DOHH2 (cell line): ENCODE measurements around the gene CLIC1.

ENCODE experiments used
- H3F3A ChIP-seq: fragments of 200-600 bp; sonication (generic), shearing (Covaris generic); 2 replicates; pipeline ENCODE4 v1.6.0; 2016; ENCODE audit warnings: antibody characterized with exemption, mild to moderate bottlenecking; ENCODE audit not compliant: control insufficient read depth, insufficient read depth
- H3K27ac ChIP-seq: fragments of 200-600 bp; sonication (generic); 2 replicates; pipeline ENCODE4 v1.5.1; 2014; ENCODE audit warnings: low read depth, mild to moderate bottlenecking, low read length, moderate library complexity
- H3K27me3 ChIP-seq: fragments of 200-600 bp; sonication (generic); 2 replicates; pipeline ENCODE4 v1.6.1; 2014; ENCODE audit warnings: mild to moderate bottlenecking, low read length, mixed read lengths; ENCODE audit not compliant: control insufficient read depth
- H3K36me3 ChIP-seq: fragments of 200-600 bp; sonication (generic); 2 replicates; pipeline ENCODE4 v1.6.1; 2014; ENCODE audit warnings: mild to moderate bottlenecking, low read length, moderate library complexity, mixed read lengths; ENCODE audit not compliant: control insufficient read depth
- H3K4me1 ChIP-seq: fragments of 200-600 bp; sonication (generic); 2 replicates; pipeline ENCODE4 v1.6.1; 2014; ENCODE audit warnings: mild to moderate bottlenecking, low read length, mixed read lengths; ENCODE audit not compliant: control insufficient read depth
- H3K4me2 ChIP-seq: fragments of 200-600 bp; sonication (generic); 2 replicates; pipeline ENCODE4 v1.6.0; 2014; ENCODE audit warnings: mild to moderate bottlenecking, low read length, moderate library complexity
- H3K4me3 ChIP-seq: fragments of 200-600 bp; sonication (generic); 2 replicates; pipeline ENCODE4 v1.5.1; 2014; ENCODE audit warnings: mild to moderate bottlenecking, low read length, mixed read lengths
- H3K79me2 ChIP-seq: fragments of 200-600 bp; sonication (generic); 2 replicates; pipeline ENCODE4 v1.6.1; 2014; ENCODE audit warnings: mild to moderate bottlenecking, low read length, mixed read lengths; ENCODE audit not compliant: control insufficient read depth
- H3K9me2 ChIP-seq: fragments of 200-600 bp; sonication (generic); replicated peaks from 2 replicates; pipeline ENCODE4 v1.6.1; 2014; ENCODE audit warnings: mild to moderate bottlenecking, low read length, mixed read lengths; ENCODE audit not compliant: control insufficient read depth
- H3K9me3 ChIP-seq: fragments of 200-600 bp; sonication (generic); 2 replicates; pipeline ENCODE4 v1.6.1; 2014; ENCODE audit warnings: antibody characterized with exemption, low read length, mixed read lengths; ENCODE audit not compliant: control insufficient read depth, insufficient read depth
- H4K20me1 ChIP-seq: fragments of 200-600 bp; sonication (generic); 2 replicates; pipeline ENCODE4 v1.6.0; 2014; ENCODE audit warnings: low read depth, mild to moderate bottlenecking, antibody characterized with exemption, low read length, moderate library complexity; ENCODE audit not compliant: control insufficient read depth, insufficient read depth
- CTCF ChIP-seq: fragments of 200-600 bp; sonication (generic); IDR thresholded peaks from one replicate; pipeline ENCODE4 v1.5.1; 2014; ENCODE audit warnings: antibody characterized with exemption, mild to moderate bottlenecking, low read depth, low read length; ENCODE audit not compliant: poor library complexity, severe bottlenecking
- EZH2phosphoT487 ChIP-seq: fragments of 200-600 bp; sonication (generic); IDR thresholded peaks from 2 replicates; pipeline ENCODE4 v1.6.1; 2017; ENCODE audit warnings: borderline replicate concordance, mild to moderate bottlenecking, antibody characterized with exemption, low read length, moderate library complexity, mixed read lengths

CLIC1 gene

DNA sequence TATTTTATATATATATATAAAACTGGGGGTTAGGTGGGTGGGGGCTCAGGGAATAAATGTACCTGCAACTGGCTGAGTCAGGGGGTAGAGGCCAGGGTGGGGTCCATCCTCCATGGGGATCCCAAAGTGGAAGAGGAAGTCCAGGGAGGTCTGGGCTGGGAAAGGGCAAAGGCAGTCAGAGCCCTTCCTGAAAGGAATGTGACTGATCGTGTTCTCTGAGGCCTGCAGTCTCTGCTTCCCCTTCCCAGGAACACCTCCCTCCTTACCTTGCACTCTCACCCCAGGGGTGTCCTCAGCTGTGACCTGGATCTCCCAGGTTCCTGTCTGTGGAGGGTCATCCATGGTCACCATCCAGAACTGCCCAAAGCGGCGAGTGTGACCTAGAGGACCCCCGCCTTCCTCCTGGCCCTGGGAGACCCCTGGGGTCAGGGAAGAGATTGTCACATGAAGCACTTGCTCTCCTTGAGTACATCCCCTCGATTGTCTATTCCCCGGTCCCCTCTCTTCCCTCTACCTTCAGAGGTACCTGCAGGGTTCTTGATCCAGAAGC, 30.8 kb upstream of the CLIC1 start:
- Histone ChIP-seq H3F3A (no peaks in the 10 kb centered on the region), H3K4me3 (no peak overlapping the region), H4K20me1 (no peaks in the 10 kb centered on the region), H3K4me1 (peaks cover 4% of the 10 kb centered on the region; the same call in 1 of the 2 replicates), H3K4me2 (no peak overlapping the region), H3K9me2 (no peaks in the 10 kb centered on the region), H3K36me3 (peaks cover 18% of the 10 kb centered on the region), H3K9me3 (no peaks in the 10 kb centered on the region), H3K79me2 (no peaks in the 10 kb centered on the region), H3K27ac (no peak overlapping the region), H3K27me3 (no peaks in the 10 kb centered on the region)
- TF ChIP-seq CTCF (no peak), EZH2phosphoT487 (no peak)

- TF ChIP-seq CTCF (no peak), EZH2phosphoT487 (no peak)
- no peaks in the 10 kb centered on the region for H3F3A ChIP-seq
- no peaks in the 10 kb centered on the region for H3K9me3 ChIP-seq
- no peak overlapping the region for H3K4me2 ChIP-seq
- H3K27ac ChIP-seq = no peak overlapping the region
- H3K4me3 ChIP-seq = no peak overlapping the region
- no peaks in the 10 kb centered on the region for H4K20me1 ChIP-seq
- no peaks in the 10 kb centered on the region for H3K79me2 ChIP-seq
- peaks cover 22% of the 10 kb centered on the region for H3K36me3 ChIP-seq
- H3K27me3 ChIP-seq = no peaks in the 10 kb centered on the region
- peaks cover 4% of the 10 kb centered on the region; the same call in 1 of the 2 replicates for H3K4me1 ChIP-seq
- H3K9me2 ChIP-seq = no peaks in the 10 kb centered on the region
Measured at GRCh38 chr6:31765910-31766794, 29.8 kb upstream of the CLIC1 start.

DNA sequence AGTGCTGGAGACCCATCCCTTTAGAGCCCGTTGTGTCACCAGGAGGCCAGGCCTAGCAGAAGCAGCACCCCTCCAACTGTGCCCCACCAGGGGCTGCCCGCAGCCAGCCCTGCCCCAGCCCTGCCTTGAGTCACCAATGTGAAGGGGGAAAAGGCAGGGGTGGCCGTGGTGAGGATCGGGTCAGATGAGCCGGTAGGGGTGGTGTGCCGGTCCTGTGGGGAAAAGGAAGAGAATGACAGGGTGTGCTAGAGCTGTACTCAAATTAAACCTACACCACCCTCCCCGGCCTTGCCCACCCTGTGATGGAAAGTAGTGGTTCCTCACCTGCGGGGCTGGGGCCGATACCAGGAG, 29.2 kb upstream of the CLIC1 start:
- H3F3A ChIP-seq = no peaks in the 10 kb centered on the region
- no peaks in the 10 kb centered on the region for H3K79me2 ChIP-seq
- H3K27ac ChIP-seq = no peak overlapping the region
- H3K36me3 ChIP-seq = peaks cover 28% of the 10 kb centered on the region
- TF ChIP-seq CTCF (no peak), EZH2phosphoT487 (no peak)
- H3K4me3 ChIP-seq = no peak overlapping the region
- H3K4me1 ChIP-seq = peaks cover 4% of the 10 kb centered on the region; the same call in 1 of the 2 replicates
- H3K4me2 ChIP-seq = no peak overlapping the region
- no peaks in the 10 kb centered on the region for H3K9me3 ChIP-seq
- H3K27me3 ChIP-seq = no peaks in the 10 kb centered on the region
- H3K9me2 ChIP-seq = no peaks in the 10 kb centered on the region
- H4K20me1 ChIP-seq = no peaks in the 10 kb centered on the region
